Thymus (tissue), 11 donors: ENCODE data around the gene GRM4. TPM values are rescaled to one million over a fixed set of nuclear protein-coding genes. Genes with fewer than 3 reads are reported as not detected.

Experiments
- DNase-seq, 9 donors: peaks; one replicate each; pipeline ENCODE4 v3.0.0-alpha.2; 2013; ENCODE audit warnings: low spot score in 9 of 9, low read depth in 6 of 9, missing footprints in 1 of 9
- H3K27ac ChIP-seq, 2 donors: one replicate each; pipeline ENCODE4 v1.5.1; 2013; ENCODE audit warnings: control low read depth in 1 of 2, low read depth in 1 of 2, low read length in 1 of 2, mild to moderate bottlenecking in 1 of 2, moderate library complexity in 1 of 2
- H3K27me3 ChIP-seq, 2 donors: one replicate each; pipeline ENCODE4 v1.5.1; 2013; ENCODE audit warnings: low read length in 1 of 2; ENCODE audit not compliant: control insufficient read depth in 2 of 2, insufficient read depth in 1 of 2
- H3K36me3 ChIP-seq, 2 donors: one replicate each; pipeline ENCODE4 v1.5.1; 2013; ENCODE audit warnings: low read length in 1 of 2, mild to moderate bottlenecking in 1 of 2, moderate library complexity in 1 of 2; ENCODE audit not compliant: control insufficient read depth in 2 of 2, insufficient read depth in 2 of 2
- H3K4me1 ChIP-seq, 2 donors: one replicate each; pipeline ENCODE4 v1.5.1; 2013; ENCODE audit warnings: low read length in 2 of 2; ENCODE audit not compliant: control insufficient read depth in 2 of 2, insufficient read depth in 2 of 2
- H3K4me3 ChIP-seq, 2 donors: one replicate each; pipeline ENCODE4 v1.5.1; 2013; ENCODE audit warnings: low read length in 2 of 2, control low read depth in 1 of 2, mild to moderate bottlenecking in 1 of 2
- H3K9me3 ChIP-seq, 2 donors: one replicate each; pipeline ENCODE4 v1.5.1; 2013; ENCODE audit warnings: low read length in 1 of 2, mild to moderate bottlenecking in 1 of 2; ENCODE audit not compliant: control insufficient read depth in 2 of 2, insufficient read depth in 1 of 2
- WGBS: extraction: QIAGEN DNeasy Blood & Tissue Kit; methylation state at CpG from one replicate; pipeline ENCODE4 v1.1.7; 2013; 5-methylcytosine and 5-hydroxymethylcytosine counted together
- polyA plus RNA-seq: library from polyadenylated mRNA; stranded (reverse); fragments of 200-250 nt; gene quantifications from one replicate; pipeline ENCODE4 v1.2.3, GENCODE V29; 2013
- total RNA-seq: library from RNA; stranded (reverse); fragments of 120-200 nt; gene quantifications from one replicate; pipeline ENCODE4 v1.2.4, GENCODE V29; 2013
- donor health status: healthy.

GRM4 gene
- total and polyA plus RNA-seq, 2 donors, result 0.14 to 0.27 TPM

DNA sequence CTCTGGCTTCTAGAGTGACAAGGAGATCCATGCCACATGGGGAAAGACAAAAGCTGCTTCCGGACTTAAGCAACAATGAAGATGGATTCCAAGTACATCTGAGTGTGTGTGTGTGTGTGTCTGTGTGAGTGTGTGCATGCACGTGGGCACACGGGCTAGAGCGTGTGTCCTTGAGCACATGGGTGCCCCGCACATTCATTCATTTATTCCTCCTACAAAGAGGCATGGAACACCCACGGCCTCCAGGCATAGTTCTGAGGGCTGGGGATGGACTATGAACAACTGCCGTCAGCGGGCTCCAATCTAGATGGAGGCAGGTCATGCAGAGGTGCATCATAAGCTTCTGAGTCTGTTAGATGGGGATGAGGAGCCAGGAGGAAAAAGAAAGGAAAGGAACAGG, 49.1 kb downstream of the GRM4 start:
- WGBS, result 89% methylated on average over 8 of the region's 8 CpGs
- Histone ChIP-seq H3K9me3 (peaks cover 0 to 1% of the 10 kb centered on the region in 2 donors), H3K27me3 (peaks cover 0 to 28% of the 10 kb centered on the region in 2 donors), H3K36me3 (no peaks in the 10 kb centered on the region), H3K27ac (no peak overlapping the region), H3K4me1 (no peaks in the 10 kb centered on the region), H3K4me3 (no peak overlapping the region)
- DNase-seq, result no peak

- H3K4me1 ChIP-seq, result no peaks in the 10 kb centered on the region
- 61% methylated on average over 5 of the region's 5 CpGs for whole genome bisulfite sequencing
- no peak overlapping the region for H3K27ac ChIP-seq
- H3K9me3 ChIP-seq, result peaks cover 0 to 1% of the 10 kb centered on the region in 2 donors
- DNase-seq, result no peak
- H3K4me3 ChIP-seq, result no peak overlapping the region
- H3K27me3 ChIP-seq, result peaks cover 0 to 28% of the 10 kb centered on the region in 2 donors
- H3K36me3 ChIP-seq, result no peaks in the 10 kb centered on the region
Measured at GRCh38 chr6:34096193-34096592, 49.7 kb downstream of the GRM4 start.

- H3K9me3 ChIP-seq, result peaks cover 0 to 1% of the 10 kb centered on the region in 2 donors
- no peak overlapping the region for H3K27ac ChIP-seq
- DNase-seq, result no peak
- H3K4me3 ChIP-seq, result no peak overlapping the region
- H3K27me3 ChIP-seq, result peaks cover 0 to 28% of the 10 kb centered on the region in 2 donors
- H3K36me3 ChIP-seq, result no peaks in the 10 kb centered on the region
- H3K4me1 ChIP-seq, result no peaks in the 10 kb centered on the region
- WGBS, result 67% methylated on average over 10 of the region's 10 CpGs
Measured at GRCh38 chr6:34095741-34096140, 50.1 kb downstream of the GRM4 start.

GRCh38 chr6:34095136-34095505, 50.8 kb downstream of the GRM4 start:
- no peak overlapping the region for H3K4me3 ChIP-seq
- H3K9me3 ChIP-seq, result peaks cover 0 to 1% of the 10 kb centered on the region in 2 donors
- no peak for DNase-seq
- 80% methylated on average over 7 of the region's 7 CpGs for WGBS
- no peaks in the 10 kb centered on the region for H3K36me3 ChIP-seq
- no peak overlapping the region for H3K27ac ChIP-seq
- H3K4me1 ChIP-seq, result no peaks in the 10 kb centered on the region
- H3K27me3 ChIP-seq, result peaks cover 0 to 28% of the 10 kb centered on the region in 2 donors

DNA sequence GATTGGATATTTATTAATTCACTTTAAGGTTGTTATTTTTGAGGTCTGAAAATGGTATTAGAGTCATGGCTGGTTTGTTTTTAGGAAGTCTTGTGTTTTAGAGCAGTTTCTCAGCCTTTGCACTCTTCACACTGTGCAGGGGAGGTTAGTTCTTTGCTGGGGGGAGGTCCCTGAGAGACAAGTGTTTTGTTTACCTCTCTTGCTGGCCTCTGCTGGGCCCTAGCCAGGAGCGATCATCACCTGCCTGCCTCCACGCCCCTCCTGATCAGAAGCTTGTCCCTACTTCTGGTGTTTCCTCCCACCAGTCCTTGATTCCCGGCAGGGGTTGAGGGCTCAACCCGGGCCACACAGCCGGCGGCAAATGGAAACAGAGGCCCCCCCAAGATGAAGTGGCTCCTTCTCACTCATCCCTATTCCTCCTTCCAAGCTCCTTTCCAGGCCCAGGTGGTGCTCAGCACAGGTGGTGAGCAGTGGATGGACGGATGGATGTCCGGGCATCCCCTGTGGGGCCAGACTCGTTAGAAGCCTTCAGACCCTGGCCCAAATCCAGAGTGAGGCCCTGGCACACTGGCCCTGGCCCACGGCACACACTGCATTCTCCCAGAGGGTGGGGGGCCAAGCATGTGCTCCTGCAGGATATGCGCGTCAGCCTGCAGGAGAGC, 51.3 kb downstream of the GRM4 start:
- H3K4me1 ChIP-seq, result no peaks in the 10 kb centered on the region
- peaks cover 0 to 23% of the 10 kb centered on the region in 2 donors for H3K27me3 ChIP-seq
- 50% methylated on average over 12 of the region's 12 CpGs for WGBS
- H3K4me3 ChIP-seq, result no peak overlapping the region
- H3K27ac ChIP-seq, result no peak overlapping the region
- H3K9me3 ChIP-seq, result peaks cover 0 to 1% of the 10 kb centered on the region in 2 donors
- DNase-seq, result no peak
- H3K36me3 ChIP-seq, result no peaks in the 10 kb centered on the region

DNA sequence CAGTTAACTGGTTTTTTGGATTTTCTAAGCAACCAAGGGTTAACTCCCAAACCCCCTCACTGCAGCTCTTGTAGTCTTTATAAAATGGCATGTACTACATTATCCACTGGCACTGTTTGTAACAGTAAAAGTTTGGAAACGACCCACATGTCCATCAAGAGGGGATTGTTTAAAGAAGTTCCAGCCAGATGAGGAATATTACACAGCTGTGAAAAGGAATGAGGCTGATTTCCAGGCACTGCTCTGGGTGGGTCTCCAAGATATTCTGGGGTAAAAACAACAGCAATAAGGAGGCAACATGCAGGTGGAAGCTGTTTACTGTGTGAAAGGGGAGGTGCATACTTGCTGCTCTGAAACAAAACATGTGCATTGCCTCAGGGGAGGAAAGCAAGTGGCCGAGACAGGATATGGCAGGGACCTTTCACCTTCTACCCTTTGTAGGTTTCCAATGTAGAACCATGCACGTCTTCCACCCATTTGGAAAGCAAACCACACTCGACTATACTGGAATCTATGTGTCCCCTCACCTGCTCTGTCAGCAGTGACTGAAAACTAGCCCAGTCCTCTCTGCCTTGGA, 51.9 kb downstream of the GRM4 start:
- no peak overlapping the region for H3K4me3 ChIP-seq
- 79% methylated on average over 4 of the region's 4 CpGs for WGBS
- H3K27ac ChIP-seq, result no peak overlapping the region
- H3K36me3 ChIP-seq, result no peaks in the 10 kb centered on the region
- peaks cover 0 to 21% of the 10 kb centered on the region in 2 donors for H3K27me3 ChIP-seq
- no peak for DNase-seq
- no peaks in the 10 kb centered on the region for H3K4me1 ChIP-seq
- peaks cover 0 to 1% of the 10 kb centered on the region in 2 donors for H3K9me3 ChIP-seq

- peaks cover 0 to 21% of the 10 kb centered on the region in 2 donors for H3K27me3 ChIP-seq
- H3K4me3 ChIP-seq, result no peak overlapping the region
- no peak overlapping the region for H3K27ac ChIP-seq
- WGBS, result 88% methylated on average over 6 of the region's 6 CpGs
- peaks cover 0 to 1% of the 10 kb centered on the region in 2 donors for H3K9me3 ChIP-seq
- no peaks in the 10 kb centered on the region for H3K4me1 ChIP-seq
- H3K36me3 ChIP-seq, result no peaks in the 10 kb centered on the region
- DNase-seq, result no peak
Measured at GRCh38 chr6:34093206-34093605, 52.7 kb downstream of the GRM4 start.

GRCh38 chr6:34092631-34093030, 53.3 kb downstream of the GRM4 start:
- H3K4me1 ChIP-seq, result no peaks in the 10 kb centered on the region
- no peak overlapping the region for H3K4me3 ChIP-seq
- H3K9me3 ChIP-seq, result peaks cover 0 to 1% of the 10 kb centered on the region in 2 donors
- no peak overlapping the region for H3K27ac ChIP-seq
- 92% methylated on average over 10 of the region's 10 CpGs for WGBS
- no peaks in the 10 kb centered on the region for H3K36me3 ChIP-seq
- no peak for DNase-seq
- peaks cover 0 to 21% of the 10 kb centered on the region in 2 donors for H3K27me3 ChIP-seq

DNA sequence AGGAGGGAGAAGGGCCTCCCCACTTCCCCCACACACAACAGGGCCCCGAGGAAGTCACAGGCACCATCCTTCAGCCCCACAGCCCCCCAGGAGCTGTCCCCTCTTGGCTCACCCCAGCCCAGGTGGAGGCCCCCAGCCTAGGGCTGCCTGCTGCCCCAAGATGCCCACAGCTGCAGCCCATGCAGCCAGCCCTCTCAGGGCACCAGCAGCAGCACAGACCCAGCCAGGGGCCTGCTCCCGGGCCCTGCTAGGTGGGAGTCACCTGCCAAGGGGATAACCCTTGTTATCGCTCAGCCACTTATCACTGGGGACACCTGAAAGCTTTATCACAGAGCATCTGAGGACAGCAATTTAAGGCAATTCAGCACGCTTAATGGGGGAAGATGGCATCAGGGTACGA, 55.0 kb downstream of the GRM4 start:
- no peak for DNase-seq
- Histone ChIP-seq H3K27me3 (peaks cover 0 to 15% of the 10 kb centered on the region in 2 donors), H3K4me3 (no peak overlapping the region), H3K27ac (no peak overlapping the region), H3K36me3 (no peaks in the 10 kb centered on the region), H3K4me1 (no peaks in the 10 kb centered on the region), H3K9me3 (peaks cover 0 to 1% of the 10 kb centered on the region in 2 donors)
- WGBS, result 86% methylated on average over 5 of the region's 5 CpGs
